Right forelimb (tissue), 1 donor: ENCODE results near the gene URB1.
"Not testable (repeated sequence)": the region's sequence is repeated elsewhere in the genome, so short reads cannot be mapped to it uniquely, and the experiment has no call there.

Experiments used
- DNase-seq: peaks from one replicate; pipeline ENCODE4 v3.0.0-alpha.2; 2018

URB1 gene

DNA sequence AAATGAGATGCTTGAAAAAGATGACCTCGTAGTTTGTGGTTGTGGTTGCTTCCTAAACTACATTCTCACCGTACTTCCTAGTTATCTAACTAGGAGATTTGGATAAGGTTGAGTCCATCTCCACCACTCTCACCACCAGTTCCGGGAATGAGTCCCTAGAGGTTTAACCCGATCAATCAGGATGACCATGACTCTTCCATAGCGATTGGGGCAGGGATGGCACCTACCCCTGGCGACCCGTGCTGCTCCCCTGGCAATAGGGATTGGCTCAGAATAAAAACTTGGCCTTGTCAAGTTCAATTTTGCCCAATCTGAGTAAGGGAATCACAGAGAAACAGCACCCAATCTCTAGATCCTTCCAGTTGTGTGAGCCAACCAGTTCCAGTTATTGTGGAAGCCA is 111.3 kb downstream of the URB1 start:
- DNase-seq: no peak

DNA sequence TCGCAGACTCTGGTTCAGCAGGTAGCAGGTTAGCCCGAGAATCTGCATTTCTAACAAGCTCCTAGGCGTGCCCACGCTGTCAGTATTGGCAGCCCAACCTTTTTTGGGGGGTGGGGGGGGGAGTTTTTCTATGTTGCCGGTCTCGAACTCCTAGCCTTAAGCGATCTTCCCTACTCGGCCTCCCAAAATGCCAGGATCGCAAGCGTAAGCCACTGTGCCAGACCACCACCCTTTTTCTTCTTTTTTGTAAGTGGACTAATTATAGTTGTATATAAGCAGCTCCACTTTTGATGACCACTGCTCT is 113.5 kb downstream of the URB1 start:
- no peak for DNase-seq

DNA sequence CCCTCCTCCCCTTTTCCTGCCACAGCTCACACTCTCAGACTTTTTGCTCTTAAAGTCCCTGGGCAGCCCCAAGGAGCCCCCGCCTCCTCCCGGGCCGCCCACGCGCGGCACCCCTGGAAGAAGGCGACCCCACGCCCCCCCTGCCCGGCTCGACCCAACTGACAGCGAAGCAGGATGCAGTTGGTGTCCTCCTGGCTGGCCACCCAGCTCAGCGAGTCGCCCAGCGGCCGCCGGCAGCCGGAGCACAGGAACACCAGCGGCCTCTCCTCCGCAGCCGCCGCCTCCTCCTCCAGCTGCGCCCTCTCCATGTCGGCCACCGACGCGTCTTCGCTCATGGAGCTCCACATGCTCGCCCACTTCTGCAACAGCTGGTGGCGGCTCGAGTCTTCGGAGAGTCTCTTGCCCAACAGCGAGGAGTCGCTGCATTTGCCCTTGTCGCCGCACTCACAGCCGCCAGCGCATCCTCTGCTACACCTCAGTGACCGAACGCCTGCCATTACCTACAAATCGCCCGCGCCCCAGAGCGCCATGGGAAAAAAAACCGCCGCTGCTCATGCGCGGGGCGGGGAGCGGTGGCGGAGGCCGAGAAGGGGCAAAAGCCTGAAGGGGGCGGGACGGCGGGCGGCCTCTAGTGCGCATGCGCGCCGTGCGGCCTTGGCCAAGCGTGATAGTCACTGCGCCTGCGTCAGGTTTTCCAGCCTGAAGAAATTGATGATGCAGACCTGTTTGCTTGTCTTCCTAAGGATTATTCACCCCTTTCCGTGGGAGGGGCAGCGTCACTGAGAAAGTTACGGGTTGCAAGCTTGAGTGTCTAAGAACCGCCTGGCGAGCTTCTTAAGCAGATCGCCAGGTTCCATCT is 114.1 kb downstream of the URB1 start, which contains the start of gene MIS18A:
Gene MIS18A, minus strand, starts transcription at position 532 of the 859 bp plus-strand sequence. Its CDS starts 35 bp downstream, at position 497.
- DNase-seq: peak; percentile 98

DNA sequence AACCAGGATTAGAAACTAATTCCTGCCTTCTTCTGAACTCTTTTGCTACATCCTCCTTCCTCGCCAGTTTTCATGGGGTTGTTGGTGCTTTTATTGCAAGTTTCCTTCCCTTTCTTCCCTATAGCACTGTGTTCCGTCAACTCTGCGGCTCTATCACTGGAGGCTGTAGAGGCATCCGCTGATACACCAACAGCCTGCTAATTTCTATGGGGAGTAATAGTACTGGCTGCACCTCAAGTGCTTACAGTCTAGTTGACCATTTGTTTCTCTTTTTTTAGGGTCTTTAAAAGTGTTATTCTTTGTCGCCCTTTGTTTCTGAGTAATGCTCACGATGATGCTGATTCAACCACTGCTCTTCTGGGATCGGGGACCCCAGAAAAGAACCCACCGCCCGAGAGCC is 114.7 kb downstream of the URB1 start:
- DNase-seq: no peak

DNA sequence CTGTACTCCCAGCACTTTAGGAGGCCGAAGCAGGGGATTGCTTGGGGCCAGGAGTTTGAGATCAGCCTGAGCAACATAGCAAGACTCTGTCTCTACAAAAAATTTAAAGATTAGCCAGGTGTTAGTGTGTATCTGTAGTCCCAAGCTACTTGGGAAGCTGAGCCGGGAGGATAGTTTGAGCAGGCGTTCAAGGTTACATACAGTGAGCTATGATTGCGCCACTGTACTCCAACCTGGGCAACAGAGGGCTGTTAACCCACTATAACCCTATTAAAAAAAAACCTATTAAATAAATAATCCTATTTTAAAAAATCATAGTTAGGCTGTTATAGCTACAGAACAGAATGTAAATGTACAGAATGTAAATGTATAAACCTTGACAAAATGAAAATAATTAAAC is 116.1 kb downstream of the URB1 start:
- no peak for DNase-seq

DNA sequence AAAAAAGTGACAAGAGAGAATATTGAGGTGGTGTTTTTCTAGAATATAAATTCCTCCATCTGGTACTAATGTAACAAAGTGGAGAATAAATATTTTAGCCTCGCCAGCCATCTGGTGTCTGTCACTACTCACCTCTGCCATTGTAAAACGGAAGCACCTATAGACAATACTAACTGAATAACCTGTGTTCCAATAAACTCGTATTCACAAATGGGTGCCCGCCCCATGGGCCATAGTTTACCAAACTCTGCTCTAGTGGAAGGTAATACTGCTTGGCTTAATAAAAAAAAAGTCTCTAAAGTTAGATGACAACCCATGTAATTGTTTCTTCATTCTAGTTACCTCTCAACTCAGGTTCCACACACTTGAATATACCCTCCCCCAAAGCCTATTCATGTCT is 122.1 kb downstream of the URB1 start:
- no peak for DNase-seq

DNA sequence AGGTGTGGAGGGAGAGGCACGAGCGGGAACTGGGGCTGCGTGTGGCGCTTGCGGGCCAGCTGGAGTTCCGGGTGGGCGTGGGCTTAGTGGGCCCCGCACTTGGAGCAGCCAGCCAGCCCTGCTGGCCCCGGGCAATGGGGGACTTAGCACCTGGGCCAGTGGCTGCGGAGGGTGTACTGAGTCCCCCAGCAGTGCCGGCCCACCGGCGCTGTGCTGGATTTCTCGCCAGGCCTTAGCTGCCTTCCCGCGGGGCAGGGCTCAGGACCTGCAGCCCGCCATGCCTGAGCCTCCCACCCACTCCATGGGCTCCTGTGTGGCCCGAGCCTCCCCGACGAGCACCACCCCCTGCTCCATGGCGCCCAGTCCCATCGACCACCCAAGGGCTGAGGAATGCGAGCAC is 127.5 kb downstream of the URB1 start:
- not testable (repeated sequence) for DNase-seq

DNA sequence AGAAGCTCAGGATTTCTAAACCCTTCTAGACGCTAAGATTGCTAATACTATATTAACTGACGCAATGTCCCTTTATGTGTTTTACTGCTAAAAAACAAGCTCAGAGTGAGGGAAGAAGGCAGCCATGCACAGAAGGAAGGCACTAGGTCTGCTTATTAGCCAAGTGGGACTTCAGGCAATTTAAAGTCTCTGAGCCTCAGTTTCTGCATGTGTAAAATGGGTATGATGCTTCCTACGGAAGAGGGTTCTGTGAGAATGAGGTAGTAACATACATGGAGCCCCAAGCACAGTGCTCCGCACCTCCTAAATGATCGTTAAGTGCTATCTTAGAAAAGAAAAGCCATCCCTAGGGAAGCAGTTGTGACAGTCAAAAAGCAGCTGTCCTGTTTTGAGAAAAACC is 130.9 kb downstream of the URB1 start:
- DNase-seq: no peak
